Transverse colon (tissue), 4 donors: Measurements from ENCODE around the gene SMYD1. TPM values are rescaled to one million over a fixed set of nuclear protein-coding genes. Genes with fewer than 3 reads are reported as not detected.

Source experiments
- DNase-seq: peaks from one replicate; pipeline ENCODE4 v3.0.0-alpha.2; 2019
- H3K27ac ChIP-seq, 4 donors: fragments of 200-600 bp; sonication (generic); 2 replicates each; pipeline ENCODE4 v1.5.1; 2016 to 2018; ENCODE audit warnings: inconsistent platforms in 4 of 4
- H3K27me3 ChIP-seq: fragments of 200-600 bp; sonication (generic); 2 replicates; pipeline ENCODE4 v1.5.1; 2017; ENCODE audit warnings: inconsistent platforms
- H3K36me3 ChIP-seq, 4 donors: fragments of 200-600 bp; sonication (generic); 2 replicates each; pipeline ENCODE4 v1.5.1; 2017 to 2019; ENCODE audit warnings: inconsistent platforms in 4 of 4
- H3K4me1 ChIP-seq, 4 donors: fragments of 200-600 bp; sonication (generic); 2 replicates each; pipeline ENCODE4 v1.5.1; 2017 to 2020; ENCODE audit warnings: inconsistent platforms in 4 of 4
- H3K4me3 ChIP-seq, 4 donors: fragments of 200-600 bp; sonication (generic); 1 replicate in 1 of 4; 2 replicates in 3 of 4; pipeline versions ENCODE4 v1.5.1 to v1.6.1; 2017 to 2019; ENCODE audit warnings: inconsistent platforms in 4 of 4
- H3K9me3 ChIP-seq, 2 donors: fragments of 200-600 bp; sonication (generic); 2 replicates each; pipeline ENCODE4 v1.5.1; 2017 to 2019; ENCODE audit warnings: inconsistent platforms in 2 of 2
- CTCF ChIP-seq, 5 experiments: fragments of 200-600 bp in 3 of 5; fragments of 450-650 bp in 2 of 5; sonication (generic) in 3 of 5; IDR thresholded peaks; 1 replicate in 2 of 5; 2 replicates in 3 of 5; pipeline ENCODE4 v1.5.1; 2016 to 2017; ENCODE audit warnings: antibody characterized with exemption in 5 of 5, inconsistent platforms in 3 of 5, mild to moderate bottlenecking in 2 of 5, moderate library complexity in 1 of 5
- EP300 ChIP-seq: sonication (generic); formaldehyde crosslinking; IDR thresholded peaks from one replicate; pipeline ENCODE4 v1.6.1; 2017; ENCODE audit warnings: antibody characterized with exemption, low read depth
- POLR2A ChIP-seq: fragments of 450-650 bp; IDR thresholded peaks from one replicate; pipeline ENCODE4 v1.6.1; 2016; ENCODE audit warnings: antibody characterized with exemption, mild to moderate bottlenecking, moderate library complexity
- POLR2AphosphoS5 ChIP-seq, 3 donors: sonication (generic); formaldehyde crosslinking; IDR thresholded peaks; one replicate each; pipeline ENCODE4 v1.6.1; 2016; ENCODE audit warnings: antibody characterized with exemption in 3 of 3
- WGBS, 2 donors: methylation state at CpG; one replicate each; pipeline ENCODE4 v1.1.5; 2018; ENCODE audit warnings: low coverage in 1 of 2; 5-methylcytosine and 5-hydroxymethylcytosine counted together
- in situ Hi-C, 4 donors: fragments of 200-750 bp; cut with MboI; loops; one replicate each; pipeline versions ENCODE4 v1.15.0 to v1.15.1; 2017; ENCODE audit warnings: low sequenced_read_pairs in 3 of 4, low pct_ligation_motif_present in 1 of 4, low pct_unique_long_range_greater_than_20kb in 1 of 4
- intact Hi-C: fragments of 100-400 bp; cut with DNase I; formaldehyde crosslinking; loops from one replicate; pipeline ENCODE4 v1.15.1; 2023; ENCODE audit warnings: low total_unique reads
- total RNA-seq, 4 donors: library from RNA; depleted of rRNA; stranded (reverse); fragments of >200 nt; gene quantifications; one replicate each; pipeline ENCODE4 v1.1.0, GENCODE V29; 2016

SMYD1 gene
- total RNA-seq, 4 donors from 2014 or later = 1.6 to 48.6 (median 3.2) TPM

GRCh38 chr2:88113069-88113468, 45.4 kb downstream of the SMYD1 start:
- Histone ChIP-seq H3K4me1 (no peaks in the 10 kb centered on the region), H3K9me3 (no peaks in the 10 kb centered on the region), H3K4me3 (no peak overlapping the region), H3K36me3 (no peaks in the 10 kb centered on the region), H3K27ac (no peak overlapping the region), H3K27me3 (no peaks in the 10 kb centered on the region)
- TF ChIP-seq POLR2AphosphoS5 (IDR thresholded peaks at IDR 0.05) (no peak), CTCF (IDR thresholded peaks at IDR 0.05) (no peak), POLR2A (no peak), EP300 (no peak)
- DNase-seq = no peak
- in situ Hi-C loops = no loop called here
- WGBS, 2 donors = 80 to 87% methylated on average over 1 to 2 of the region's 2 CpGs
- intact Hi-C loops = no loop called here

- in situ Hi-C loops (no loop called here), intact Hi-C loops (no loop called here)
- Histone ChIP-seq H3K9me3 (no peaks in the 10 kb centered on the region), H3K4me3 (no peak overlapping the region), H3K4me1 (no peaks in the 10 kb centered on the region), H3K27ac (no peak overlapping the region), H3K27me3 (no peaks in the 10 kb centered on the region), H3K36me3 (no peaks in the 10 kb centered on the region)
- TF ChIP-seq POLR2AphosphoS5 (IDR thresholded peaks at IDR 0.05) = no peak
- TF ChIP-seq POLR2A = no peak
- TF ChIP-seq EP300 = no peak
- no peak for TF ChIP-seq CTCF (IDR thresholded peaks at IDR 0.05)
- 57% methylated on average over 5 of the region's 5 CpGs; no CpG with 5 or more reads in 1 of the 2 donors for WGBS, 2 donors
- no peak for DNase-seq
Measured at GRCh38 chr2:88114889-88115288, 47.3 kb downstream of the SMYD1 start.

- WGBS, 2 donors = 89% methylated on average over 10 of the region's 10 CpGs; no CpG with 5 or more reads in 1 of the 2 donors
- H3K27ac ChIP-seq = no peak overlapping the region
- no peaks in the 10 kb centered on the region for H3K27me3 ChIP-seq
- H3K4me3 ChIP-seq = no peak overlapping the region
- H3K9me3 ChIP-seq = no peaks in the 10 kb centered on the region
- TF ChIP-seq CTCF (IDR thresholded peaks at IDR 0.05) = no peak
- no peak for TF ChIP-seq POLR2A
- TF ChIP-seq EP300 = no peak
- no peak for TF ChIP-seq POLR2AphosphoS5 (IDR thresholded peaks at IDR 0.05)
- in situ Hi-C loops (no loop called here), intact Hi-C loops (no loop called here)
- H3K36me3 ChIP-seq = no peaks in the 10 kb centered on the region
- no peak for DNase-seq
- no peaks in the 10 kb centered on the region for H3K4me1 ChIP-seq
Measured at GRCh38 chr2:88115825-88116518, 48.3 kb downstream of the SMYD1 start.

GRCh38 chr2:88116669-88117432, 49.2 kb downstream of the SMYD1 start:
- Histone ChIP-seq H3K4me1 (no peaks in the 10 kb centered on the region), H3K36me3 (no peaks in the 10 kb centered on the region), H3K27me3 (no peaks in the 10 kb centered on the region), H3K9me3 (no peaks in the 10 kb centered on the region), H3K27ac (no peak overlapping the region), H3K4me3 (no peak overlapping the region)
- no peak for DNase-seq
- intact Hi-C loops = no loop called here
- no peak for TF ChIP-seq EP300
- TF ChIP-seq POLR2AphosphoS5 (IDR thresholded peaks at IDR 0.05) = no peak
- no peak for TF ChIP-seq POLR2A
- in situ Hi-C loops = no loop called here
- WGBS, 2 donors = 90 to 97% methylated on average over 9 to 18 of the region's 18 CpGs
